Gastrocnemius medialis (tissue), 4 donors: ENCODE data around the gene PRR7. TPM values are rescaled to one million over a fixed set of nuclear protein-coding genes. Genes with fewer than 3 reads are reported as not detected.
A peak's percentile ranks its signal among the peaks of the same experiment; 100 is the strongest.

Experiments
- ATAC-seq, 2 donors: fragments of 150-250 bp; one replicate each; pipeline ENCODE4 v1.9.1; 2016
- DNase-seq, 2 donors: peaks; one replicate each; pipeline ENCODE4 v3.0.0-alpha.2; 2019
- H3K27ac ChIP-seq, 4 donors: fragments of 200-600 bp; sonication (generic); 1 replicate in 1 of 4; 2 replicates in 3 of 4; pipeline ENCODE4 v1.5.1; 2016 to 2018; ENCODE audit warnings: mild to moderate bottlenecking in 2 of 4, moderate library complexity in 1 of 4
- H3K27me3 ChIP-seq, 3 donors: fragments of 200-600 bp; sonication (generic) in 2 of 3; 1 replicate in 1 of 3; 2 replicates in 2 of 3; pipeline versions ENCODE4 v1.5.1 to v1.6.0; 2016 to 2019; ENCODE audit warnings: mild to moderate bottlenecking in 1 of 3, moderate library complexity in 1 of 3
- H3K36me3 ChIP-seq, 2 donors: fragments of 200-600 bp; sonication (generic) in 1 of 2; one replicate each; pipeline ENCODE4 v1.5.1; 2017 to 2018
- H3K4me1 ChIP-seq, 2 donors: fragments of 200-600 bp; sonication (generic) in 1 of 2; one replicate each; pipeline ENCODE4 v1.5.1; 2016 to 2017; ENCODE audit warnings: mild to moderate bottlenecking in 2 of 2
- H3K4me3 ChIP-seq, 4 donors: fragments of 200-600 bp; sonication (generic) in 3 of 4; 1 replicate in 1 of 4; 2 replicates in 3 of 4; pipeline ENCODE4 v1.5.1; 2016 to 2019; ENCODE audit warnings: mild to moderate bottlenecking in 2 of 4
- H3K9me3 ChIP-seq, 3 donors: fragments of 200-600 bp; sonication (generic) in 2 of 3; 1 replicate in 1 of 3; 2 replicates in 2 of 3; pipeline ENCODE4 v1.5.1; 2016 to 2019
- CTCF ChIP-seq, 5 experiments: fragments of 450-650 bp in 3 of 5; fragments of 200-600 bp in 2 of 5; sonication (generic) in 2 of 5; IDR thresholded peaks in 4 of 5; conservative IDR thresholded peaks in 1 of 5; 1 replicate in 4 of 5; 2 replicates in 1 of 5; pipeline ENCODE4 v1.5.1; 2016 to 2019; ENCODE audit warnings: antibody characterized with exemption in 5 of 5, mild to moderate bottlenecking in 3 of 5, moderate library complexity in 3 of 5
- POLR2A ChIP-seq, 2 donors: fragments of 450-650 bp; IDR thresholded peaks; one replicate each; pipeline ENCODE4 v1.6.1; 2017; ENCODE audit warnings: antibody characterized with exemption in 2 of 2, mild to moderate bottlenecking in 2 of 2, moderate library complexity in 2 of 2
- in situ Hi-C, 4 donors: fragments of 200-750 bp; cut with MboI; loops; one replicate each; pipeline versions ENCODE4 v1.15.0 to v1.8.0; 2017; ENCODE audit warnings: low sequenced_read_pairs in 4 of 4
- intact Hi-C: fragments of 100-400 bp; cut with DNase I; formaldehyde crosslinking; loops from one replicate; pipeline ENCODE4 v1.15.1; 2023; ENCODE audit warnings: low total_unique reads
- total RNA-seq, 4 donors: library from RNA; depleted of rRNA; stranded (reverse); fragments of >200 nt; gene quantifications; one replicate each; pipeline versions ENCODE4 v1.1.0 to v1.2.3, GENCODE V29; 2016

Gene PRR7
- total RNA-seq, 4 donors from 2014 or later: 0.63 to 2.0 (median 1.4) TPM; not detected in 1

- peak overlapping the region; percentile 96 to 99 (median 98) for H3K27ac ChIP-seq
- DNase-seq (peak in 1 of 2 donors; percentile 54), ATAC-seq (no peak)
- peaks cover 0 to 22% of the 10 kb centered on the region in 2 donors for H3K36me3 ChIP-seq
- in situ Hi-C loops: no loop called here
- no peak for TF ChIP-seq POLR2A (IDR thresholded peaks at IDR 0.05)
- peak in 1 of 5 experiments; percentile 25 for TF ChIP-seq CTCF (IDR thresholded peaks at IDR 0.05 in 4 of 5, conservative IDR thresholded peaks at IDR 0.05 in 1 of 5)
- H3K9me3 ChIP-seq: no peaks in the 10 kb centered on the region
- H3K4me1 ChIP-seq: peaks cover 47 to 60% of the 10 kb centered on the region in 2 donors
- H3K4me3 ChIP-seq: peak overlapping the region in 3 of 4 donors; percentile 70 to 87 (median 80)
- intact Hi-C loops: no loop called here
- H3K27me3 ChIP-seq: no peaks in the 10 kb centered on the region
These were observed 48.0 kb downstream of the PRR7 start for GRCh38 chr5:177494346-177495195.

GRCh38 chr5:177495243-177496060 is 48.8 kb downstream of the PRR7 start:
- Histone ChIP-seq H3K27me3 (no peaks in the 10 kb centered on the region), H3K4me1 (peaks cover 49 to 64% of the 10 kb centered on the region in 2 donors), H3K36me3 (peaks cover 0 to 13% of the 10 kb centered on the region in 2 donors), H3K4me3 (peak overlapping the region; percentile 70 to 87 (median 82)), H3K27ac (peak overlapping the region; percentile 96 to 99 (median 98)), H3K9me3 (no peaks in the 10 kb centered on the region)
- ATAC-seq (no peak), DNase-seq (no peak)
- intact Hi-C loops (no loop called here), in situ Hi-C loops (no loop called here)
- TF ChIP-seq CTCF (IDR thresholded peaks at IDR 0.05 in 4 of 5, conservative IDR thresholded peaks at IDR 0.05 in 1 of 5): no peak
- no peak for TF ChIP-seq POLR2A (IDR thresholded peaks at IDR 0.05)

GRCh38 chr5:177496070-177496726 is 49.6 kb downstream of the PRR7 start:
- Histone ChIP-seq H3K4me1 (peaks cover 57 to 66% of the 10 kb centered on the region in 2 donors), H3K27ac (peak overlapping the region; percentile 96 to 99 (median 98)), H3K27me3 (no peaks in the 10 kb centered on the region), H3K4me3 (peak overlapping the region; percentile 70 to 87 (median 82)), H3K9me3 (no peaks in the 10 kb centered on the region), H3K36me3 (peaks cover 0 to 6% of the 10 kb centered on the region in 2 donors)
- DNase-seq: no peak
- intact Hi-C loops (no loop called here), in situ Hi-C loops (no loop called here)
- ATAC-seq: no peak
- peak in 4 of 5 experiments; percentile 17 to 47 (median 38) for TF ChIP-seq CTCF (IDR thresholded peaks at IDR 0.05 in 4 of 5, conservative IDR thresholded peaks at IDR 0.05 in 1 of 5)
- TF ChIP-seq POLR2A (IDR thresholded peaks at IDR 0.05): peak in 1 of 2 donors; percentile 45

GRCh38 chr5:177496727-177497291 is 50.2 kb downstream of the PRR7 start:
- H3K4me3 ChIP-seq: peak overlapping the region; percentile 70 to 87 (median 82)
- in situ Hi-C loops: no loop called here
- peak overlapping the region; percentile 96 to 99 (median 98) for H3K27ac ChIP-seq
- no peaks in the 10 kb centered on the region for H3K9me3 ChIP-seq
- H3K27me3 ChIP-seq: no peaks in the 10 kb centered on the region
- ATAC-seq (peak; percentile 40 to 41), DNase-seq (peak; percentile 79 to 91)
- peak in 1 of 2 donors; percentile 43 for TF ChIP-seq POLR2A (IDR thresholded peaks at IDR 0.05)
- no peak for TF ChIP-seq CTCF (IDR thresholded peaks at IDR 0.05 in 4 of 5, conservative IDR thresholded peaks at IDR 0.05 in 1 of 5)
- H3K36me3 ChIP-seq: peaks cover 0 to 5% of the 10 kb centered on the region in 2 donors
- peaks cover 58 to 63% of the 10 kb centered on the region in 2 donors for H3K4me1 ChIP-seq
- intact Hi-C loops: loop anchor here (1.0 kb wide), 5 partner anchors 18 to 71 kb away; partner anchors contain the start of gene GRK6
